Measurements from ENCODE around the gene NMUR1.

The NMUR1 gene

DNA sequence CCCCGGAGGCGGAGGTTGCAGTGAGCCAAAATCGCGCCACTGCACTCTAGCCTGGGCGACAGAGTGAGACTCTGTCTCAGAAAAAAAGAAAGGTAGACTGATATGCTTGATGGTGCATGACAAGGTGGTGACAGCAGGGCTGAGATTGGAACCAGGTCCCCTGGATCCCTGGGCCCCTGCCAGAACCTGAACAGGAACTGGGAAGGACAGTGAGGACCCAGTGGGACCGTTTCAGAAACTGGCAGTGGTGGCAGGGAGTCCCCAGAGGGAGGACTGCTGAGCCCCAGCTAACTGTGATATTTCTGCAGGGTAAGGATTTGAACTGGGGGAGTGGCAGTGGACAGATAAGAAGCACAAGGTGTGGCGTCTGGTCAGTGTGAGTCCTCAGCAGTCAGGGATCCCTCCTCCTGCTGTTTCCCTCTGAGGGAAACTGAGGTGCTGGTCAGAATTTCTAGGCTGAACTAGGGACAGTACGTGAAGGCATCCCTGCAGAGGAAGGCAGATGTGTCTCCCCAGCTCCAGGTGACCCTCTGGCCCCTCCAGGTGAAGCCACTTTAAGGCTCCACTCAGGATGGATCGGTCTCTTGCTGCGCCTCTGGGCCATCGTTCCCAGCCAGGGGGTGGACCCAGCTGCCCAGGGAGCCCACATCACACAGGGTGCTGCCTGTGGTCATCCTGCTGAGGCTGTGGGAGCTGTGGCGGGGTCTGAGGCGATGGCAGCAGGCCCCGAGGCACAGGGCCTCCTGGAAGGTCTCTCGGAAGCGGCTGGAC, 5.6 kb downstream of the NMUR1 start:
- no peak for DNase-seq

GRCh38 chr2:231523451-231524285, 6.6 kb downstream of the NMUR1 start:
- DNase-seq = no peak

DNA sequence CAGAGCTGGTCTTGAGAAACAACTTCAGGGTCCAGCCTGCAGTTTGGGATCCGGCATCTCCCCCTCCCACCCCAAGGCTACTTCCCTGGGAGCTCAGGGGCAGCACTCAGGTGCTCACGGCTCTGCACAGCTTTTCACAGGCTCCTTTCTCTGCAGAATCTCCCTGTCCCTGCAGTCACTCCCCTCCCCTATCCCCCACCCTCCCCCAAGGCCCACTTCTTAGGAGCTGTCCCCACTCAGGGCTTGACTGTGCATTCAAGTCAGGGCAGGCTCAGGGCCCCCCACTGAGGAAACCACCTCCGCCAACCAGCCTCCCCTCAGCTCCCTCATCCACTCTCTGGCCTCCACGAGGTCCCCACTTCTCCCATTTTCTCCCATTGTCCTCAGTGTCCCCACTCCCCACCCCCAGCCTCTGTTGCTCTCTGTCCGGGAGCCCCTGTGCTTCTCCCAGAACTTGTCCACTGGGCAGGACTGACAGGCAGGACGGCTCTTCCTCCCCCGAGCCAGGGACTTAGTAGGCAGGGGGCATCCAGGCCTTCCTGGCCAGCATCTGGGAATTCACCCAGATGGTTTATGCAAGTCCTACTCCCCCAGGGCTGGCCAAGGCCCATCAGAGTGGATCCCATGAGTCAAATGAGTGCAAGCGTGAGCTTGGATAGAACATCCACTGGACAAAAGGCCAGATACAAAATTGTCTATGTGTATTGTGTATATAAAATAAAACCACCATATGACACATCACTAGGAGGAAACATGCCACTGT, 7.6 kb downstream of the NMUR1 start:
- no peak for DNase-seq

DNA sequence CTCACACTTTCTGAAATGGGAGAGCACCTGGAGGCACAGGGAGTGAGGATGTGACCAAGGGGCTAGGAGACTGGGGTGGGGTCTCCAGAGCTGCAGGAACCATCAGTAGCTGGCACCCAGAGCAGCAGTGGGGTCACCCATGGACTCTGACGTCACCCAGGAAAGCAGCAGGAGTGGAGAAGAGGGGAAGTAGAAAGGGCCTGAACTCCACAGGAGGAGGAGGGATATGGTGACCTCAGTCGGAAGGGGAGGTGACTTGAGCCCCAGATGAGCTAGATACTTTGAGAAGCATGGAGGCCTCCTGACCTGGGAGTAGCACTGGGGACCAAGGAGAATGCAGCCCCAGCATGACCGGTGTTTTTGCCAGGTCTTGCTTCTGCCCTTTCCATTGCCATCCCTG, 8.8 kb downstream of the NMUR1 start:
- DNase-seq = no peak

GRCh38 chr2:231519975-231520555, 10.2 kb downstream of the NMUR1 start:
- DNase-seq = no peak

DNA sequence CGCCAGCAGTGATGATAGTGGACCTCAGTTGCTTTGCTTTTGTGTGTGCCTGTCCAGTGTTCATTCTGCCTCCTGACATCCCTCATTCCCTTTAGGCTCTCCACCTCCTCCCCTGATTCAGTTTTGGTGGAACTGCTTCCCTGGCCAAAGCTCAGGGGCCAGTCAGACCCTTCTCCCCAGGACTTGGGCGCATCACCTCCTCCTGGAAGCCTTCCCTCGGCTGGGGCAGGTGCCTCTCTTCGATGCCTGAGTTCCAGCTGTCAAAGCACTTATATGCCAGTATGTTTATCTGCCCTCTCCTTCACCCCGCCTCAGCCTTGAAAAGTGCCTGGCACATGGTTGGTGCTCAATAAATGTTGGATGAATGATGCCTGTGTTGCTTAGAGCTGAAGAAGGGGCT, 11.5 kb downstream of the NMUR1 start:
- no peak for DNase-seq

DNA sequence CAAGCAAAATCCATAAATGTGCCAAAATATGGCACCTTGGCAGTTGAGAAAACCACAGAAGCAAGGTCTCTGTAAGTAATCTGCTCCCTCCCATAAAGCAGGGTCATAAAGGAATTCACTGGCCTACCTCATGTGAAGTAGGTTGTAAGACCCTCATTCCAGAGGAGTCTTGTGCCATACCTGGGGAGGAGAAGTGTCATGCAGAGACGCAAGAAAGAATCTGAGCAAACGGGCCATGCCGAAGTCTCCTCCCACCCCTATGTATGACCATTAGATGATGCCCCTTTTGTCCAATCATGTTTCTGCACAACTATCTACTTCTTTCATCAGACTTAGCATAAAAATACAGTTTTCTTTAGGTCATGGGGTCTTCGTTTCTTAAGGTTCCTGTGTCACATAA, 14.6 kb downstream of the NMUR1 start:
- no peak for DNase-seq

GRCh38 chr2:231514951-231515297, 15.3 kb downstream of the NMUR1 start:
- DNase-seq = no peak

DNA sequence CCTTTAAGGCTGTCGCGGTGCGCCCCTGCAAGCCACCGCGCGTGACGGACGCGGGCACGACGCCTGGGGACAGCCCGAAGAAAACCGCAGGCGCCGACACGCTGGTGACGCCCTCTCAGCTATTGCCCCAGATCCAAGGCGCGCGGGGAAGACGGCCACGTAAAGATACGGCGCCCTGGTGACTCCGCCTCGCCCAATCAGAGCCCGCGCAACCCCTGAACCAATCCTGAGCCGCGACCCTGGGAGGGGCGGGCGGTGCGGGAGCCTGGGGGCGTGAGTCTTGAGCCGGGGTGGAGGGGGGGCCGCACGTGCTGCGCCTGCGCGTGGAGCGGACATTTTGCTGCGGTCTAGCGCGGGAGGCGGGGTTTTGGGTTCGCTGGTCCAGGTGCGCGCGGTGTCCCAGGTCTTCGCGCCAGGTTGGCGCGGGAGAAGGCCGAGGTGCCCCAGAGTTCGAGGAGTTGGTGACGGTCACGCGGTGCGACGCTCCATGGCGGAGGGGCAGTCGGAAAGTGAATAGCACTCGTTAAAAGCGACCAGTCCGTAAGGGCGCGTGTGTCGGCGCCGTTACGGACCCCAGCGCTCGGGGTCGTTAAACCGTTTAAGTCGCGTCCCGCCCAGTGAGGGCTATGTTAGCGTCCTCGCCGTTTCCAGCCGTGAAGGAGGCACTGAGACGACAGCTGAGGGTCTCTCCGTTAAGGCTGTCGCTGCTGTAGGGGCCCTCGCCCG, 15.9 kb downstream of the NMUR1 start:
- peak; percentile 99 for DNase-seq

DNA sequence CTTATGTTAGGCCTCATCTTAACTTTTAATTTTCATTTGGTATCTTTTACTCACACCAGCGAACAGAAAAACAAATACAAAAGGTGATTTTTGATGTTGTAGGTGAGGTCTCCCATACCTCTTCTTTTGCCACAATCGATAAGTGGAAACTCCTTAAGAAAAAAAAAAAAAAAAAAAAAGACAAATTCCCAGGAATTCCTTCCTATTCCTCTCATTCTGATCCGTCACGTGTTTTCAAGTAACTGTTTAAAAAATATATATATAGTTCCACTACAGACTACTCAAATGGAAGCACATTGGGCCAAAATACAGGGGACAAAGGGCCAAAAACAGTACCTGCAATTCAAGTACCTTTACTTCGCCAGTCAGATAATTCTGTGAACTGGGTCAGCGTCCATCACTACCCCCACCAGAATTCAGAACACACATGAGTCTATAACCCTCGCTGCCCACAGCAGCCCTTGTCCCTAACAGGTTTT, 16.5 kb downstream of the NMUR1 start:
- DNase-seq = no peak

DNA sequence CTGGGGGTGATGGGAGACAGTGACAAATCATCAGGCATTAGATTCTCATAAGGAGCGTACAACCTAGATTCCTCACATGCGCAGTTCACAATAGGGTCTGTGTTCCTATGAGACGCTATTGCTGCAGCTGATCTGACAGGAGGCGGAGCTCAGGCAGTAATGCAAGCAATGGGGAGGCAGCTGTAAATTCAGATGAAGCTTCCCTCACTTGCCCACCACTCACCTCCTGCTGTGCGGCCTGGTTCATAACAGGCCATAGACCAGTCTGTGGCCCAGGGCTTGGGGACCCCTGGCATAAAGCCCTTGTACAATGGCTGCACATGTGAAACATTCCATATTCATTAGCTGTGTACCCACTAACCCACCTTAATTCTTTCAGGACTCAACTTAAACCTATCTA, 18.0 kb downstream of the NMUR1 start:
- DNase-seq = peak; percentile 39

DNA sequence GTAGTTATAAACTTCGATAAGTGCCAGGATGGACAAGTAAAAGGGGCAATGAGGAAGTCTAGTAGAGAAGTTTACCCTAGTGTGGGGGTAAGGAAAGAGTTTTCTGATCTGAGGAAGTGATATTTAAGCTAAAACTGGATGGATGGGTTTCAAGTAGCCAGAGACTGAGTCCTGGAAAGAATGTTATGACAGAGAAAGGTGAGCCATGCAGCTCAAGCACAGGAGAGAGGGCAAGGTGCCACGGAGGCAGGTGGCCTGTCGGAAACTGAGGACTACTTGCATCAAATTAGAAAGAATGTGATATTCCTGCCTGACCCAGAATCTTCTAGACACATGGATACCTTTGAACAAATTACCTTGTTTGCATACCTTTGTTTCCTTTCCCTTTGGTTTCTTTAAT, 26.5 kb downstream of the NMUR1 start:
- DNase-seq = no peak

GRCh38 chr2:231502596-231502995, 27.6 kb downstream of the NMUR1 start:
- DNase-seq = no peak

DNA sequence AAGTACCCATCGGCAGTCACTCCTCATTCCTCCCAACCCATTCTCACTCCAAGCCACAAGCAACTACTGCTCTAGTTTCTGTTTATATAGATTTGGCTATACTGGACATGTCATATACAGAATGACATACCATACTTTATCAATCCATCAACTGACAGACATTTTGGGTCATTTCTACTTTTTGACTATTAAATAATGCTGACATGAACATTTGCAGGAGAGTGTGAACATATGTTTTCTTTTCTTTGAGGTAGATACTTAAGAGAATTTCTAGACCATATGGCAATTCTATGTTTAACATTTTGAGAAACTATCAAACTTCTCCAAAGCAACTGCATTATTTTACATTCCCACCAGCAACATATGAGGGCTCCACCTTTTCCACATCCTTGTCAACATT, 32.6 kb downstream of the NMUR1 start:
- no peak for DNase-seq

DNA sequence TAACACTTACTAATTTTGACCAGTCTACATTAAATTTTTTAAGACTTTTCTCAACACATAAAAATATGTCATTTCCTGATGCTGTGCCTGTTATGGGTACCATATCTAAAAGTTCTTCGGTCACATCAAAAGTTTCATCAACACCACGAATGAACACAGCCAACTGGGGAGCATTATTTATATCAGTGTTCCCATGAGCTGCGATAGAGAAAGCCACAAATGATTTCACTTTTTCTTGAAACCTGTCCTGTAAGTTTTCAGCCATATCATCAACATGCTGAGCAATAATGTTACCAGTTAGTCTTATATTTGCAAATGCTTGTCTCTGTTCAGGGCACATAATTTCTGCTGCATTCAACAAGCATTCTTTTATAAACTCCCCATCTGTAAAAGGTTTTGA, 35.6 kb downstream of the NMUR1 start:
- no peak for DNase-seq

GRCh38 chr2:231490801-231491200, 39.4 kb downstream of the NMUR1 start:
- DNase-seq = no peak

- DNase-seq = no peak
Observed at GRCh38 chr2:231489990-231490389, 40.3 kb downstream of the NMUR1 start.

GRCh38 chr2:231488331-231488730, 41.9 kb downstream of the NMUR1 start:
- DNase-seq = no peak

DNA sequence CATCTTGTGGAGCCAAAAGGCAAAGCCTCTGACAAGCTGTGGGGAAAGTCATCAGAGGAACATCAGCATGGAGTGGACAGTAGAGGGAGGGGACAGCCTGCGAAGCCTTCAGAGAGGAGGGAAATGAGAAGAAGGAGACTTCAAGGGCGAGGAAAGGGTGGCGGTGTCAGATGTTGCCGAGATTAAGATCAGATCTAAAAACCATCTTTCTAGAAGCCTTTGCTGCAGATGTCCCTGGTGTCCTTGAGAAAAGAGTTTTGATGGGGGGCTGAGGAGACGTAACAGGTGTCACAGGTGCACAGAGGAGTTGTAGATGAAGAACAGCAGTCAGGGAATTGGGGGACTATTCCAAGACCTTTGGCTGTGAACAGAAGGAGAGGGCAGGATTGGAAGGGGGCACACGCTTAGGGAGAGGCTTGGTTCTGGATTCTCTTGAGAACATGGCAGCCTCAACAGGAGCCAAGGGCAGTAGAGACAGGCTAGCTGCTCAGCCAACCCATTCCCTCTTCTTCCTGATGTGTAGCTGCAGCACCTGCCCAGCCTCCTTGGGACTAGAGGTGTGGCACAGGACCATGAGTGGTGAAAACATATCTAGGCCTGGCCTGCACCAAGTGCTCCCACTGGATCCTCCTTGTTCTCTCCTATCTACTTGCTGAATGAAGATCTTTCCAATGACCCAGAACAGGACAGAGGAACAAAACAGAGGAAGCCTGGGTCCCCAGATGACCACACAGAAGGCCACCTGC, 43.2 kb downstream of the NMUR1 start:
- DNase-seq = no peak

DNA sequence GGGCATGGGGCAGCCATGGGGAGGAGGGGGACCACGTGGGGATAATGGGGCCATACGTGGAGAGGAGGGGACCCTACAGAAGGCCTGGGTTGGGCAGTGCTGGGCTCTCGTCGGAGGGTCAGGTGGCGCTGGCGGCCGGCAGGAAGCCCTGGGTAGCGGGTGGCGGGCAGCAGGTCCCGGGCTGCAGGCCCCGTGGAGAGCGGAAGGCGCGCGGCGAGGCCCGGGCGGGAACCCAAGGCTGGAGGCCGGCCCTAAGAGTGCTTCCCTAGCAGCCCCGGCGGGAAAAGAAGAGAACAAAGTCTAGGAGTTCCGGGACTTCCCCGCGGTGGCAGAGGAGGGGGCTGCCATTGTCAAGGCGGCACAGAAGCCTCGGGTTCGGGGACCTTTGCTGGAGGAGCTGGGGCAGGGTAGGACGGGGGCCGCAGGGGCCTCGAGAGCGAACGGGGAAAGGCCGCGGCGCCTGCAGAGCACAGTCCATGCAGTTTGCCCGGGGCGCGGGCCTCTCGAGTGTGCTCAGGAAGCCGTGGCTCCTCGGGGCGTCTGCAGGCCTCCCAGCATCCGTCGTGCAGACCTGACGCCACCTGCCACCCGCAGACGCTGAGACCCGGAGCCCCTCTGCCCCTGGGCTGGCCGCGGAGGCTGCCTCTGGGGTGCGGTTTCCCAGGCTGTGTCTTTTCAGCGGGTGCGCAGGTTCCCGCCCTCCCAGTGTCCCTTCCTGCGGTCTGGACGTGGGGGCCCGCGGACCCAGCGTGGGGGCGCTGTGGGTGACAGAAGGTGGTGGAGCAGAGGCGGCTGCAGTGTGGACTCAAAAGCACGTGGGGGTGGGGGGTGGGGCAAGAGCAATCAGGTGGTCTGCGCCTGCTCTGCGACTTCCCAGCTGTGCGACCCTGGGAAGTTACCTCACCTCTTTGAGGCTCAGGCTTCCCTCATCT, 46.6 kb downstream of the NMUR1 start:
- DNase-seq = peak; percentile 39

Measured in right hindlimb (tissue), 1 donor.